ENCODE data around the gene AVPR1B.
"Not testable (repeated sequence)": the region's sequence is repeated elsewhere in the genome, so short reads cannot be mapped to it uniquely, and the experiment has no call there.

AVPR1B gene

DNA sequence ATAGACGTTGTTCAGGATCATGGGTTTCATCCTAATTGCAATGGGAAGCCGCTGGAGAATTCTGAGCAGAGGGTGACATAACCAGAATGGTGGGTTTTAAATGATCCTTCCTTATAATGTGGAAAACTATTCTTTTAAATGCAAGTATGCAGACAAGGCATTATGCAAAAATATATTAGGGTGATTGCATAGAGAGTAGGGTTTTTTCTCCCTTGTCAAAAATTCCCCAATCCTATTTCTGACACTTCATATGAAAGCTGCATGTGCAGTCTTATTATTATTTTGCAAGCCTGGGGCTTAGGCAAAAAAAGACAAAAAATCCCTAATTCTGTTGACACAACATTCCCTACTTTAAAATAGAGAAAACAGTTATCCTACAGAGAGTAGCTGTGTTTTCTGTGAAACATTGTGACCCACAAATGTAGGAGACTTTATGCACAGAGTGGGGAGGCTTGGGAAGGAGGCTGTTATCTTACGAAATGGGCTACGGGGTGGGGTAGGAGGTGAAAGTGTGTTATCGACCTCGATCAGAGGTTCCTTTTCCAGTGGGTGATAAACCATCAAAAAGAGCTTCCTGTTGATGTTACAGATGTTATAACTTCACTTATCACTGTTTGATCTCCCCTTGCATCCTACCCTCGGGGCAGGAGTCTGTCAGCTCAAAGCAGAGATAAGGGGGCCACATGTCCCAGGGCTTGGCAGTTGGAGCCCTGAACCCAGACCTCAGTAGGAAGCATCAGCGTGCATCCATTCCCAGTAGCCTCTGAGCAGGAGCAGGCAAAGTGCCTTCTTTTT is 37.0 kb downstream of the AVPR1B start:
- no peak for DNase-seq

DNA sequence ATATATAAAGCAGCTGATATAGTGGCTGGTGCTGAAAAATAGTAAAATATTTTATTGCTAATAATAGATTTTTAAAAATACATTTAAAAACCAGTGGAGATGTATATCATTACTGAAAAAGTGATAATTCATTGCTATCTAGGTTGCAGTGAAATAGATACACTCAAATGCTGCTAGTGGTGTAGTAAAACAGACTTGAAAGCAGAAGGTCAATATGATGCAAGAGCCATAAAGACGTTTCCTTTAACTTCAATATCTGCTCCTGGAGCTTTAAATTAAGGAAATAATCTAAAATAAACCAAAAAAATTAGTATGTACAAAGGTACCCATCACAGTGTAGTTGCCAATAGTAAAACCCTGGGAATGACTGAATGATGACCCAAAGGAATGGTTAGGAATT is 38.1 kb downstream of the AVPR1B start:
- no peak for DNase-seq

DNA sequence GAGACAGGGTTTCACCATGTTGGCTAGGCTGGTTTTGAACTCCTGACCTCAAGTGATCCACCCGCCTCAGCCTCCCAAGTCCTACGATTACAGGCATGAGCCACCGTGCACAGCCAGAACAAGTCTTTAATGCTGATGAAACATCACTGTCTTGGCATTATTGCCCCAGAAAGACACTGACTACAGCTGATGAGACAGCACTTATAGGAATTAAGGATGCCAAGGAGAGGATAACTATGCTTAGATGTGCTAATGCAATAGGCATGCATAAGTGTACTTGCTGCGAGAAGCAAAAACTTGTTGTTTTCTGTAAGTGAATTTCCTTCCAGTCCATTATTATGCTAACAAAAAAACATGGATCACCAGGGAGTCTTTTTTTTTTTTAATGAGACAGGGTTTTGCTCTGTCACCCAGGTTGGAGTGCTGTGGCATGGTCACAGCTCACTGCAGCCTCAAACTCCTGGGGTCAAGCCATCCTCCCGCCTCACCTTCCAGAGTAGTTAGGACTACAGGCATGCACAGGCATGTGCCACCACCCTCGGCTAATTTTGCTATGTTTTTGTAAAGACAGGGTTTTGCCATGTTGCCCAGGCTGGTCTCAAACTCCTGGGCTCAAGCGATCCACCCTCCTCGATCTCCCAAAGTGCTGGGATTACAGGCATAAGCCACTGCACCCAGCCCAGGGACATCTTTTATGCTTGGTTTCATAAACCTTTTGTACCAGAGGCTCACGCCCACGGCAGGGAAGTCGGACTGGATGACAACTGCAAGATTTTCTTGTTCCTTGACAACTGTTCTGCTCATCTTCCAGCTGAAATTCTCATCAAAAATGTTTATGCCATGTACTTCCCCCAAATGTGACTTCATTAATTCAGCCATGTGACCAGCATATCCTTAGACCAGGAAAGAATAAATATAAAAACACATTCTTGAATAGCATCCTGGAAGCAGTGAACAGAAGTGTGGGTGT is 41.1 kb downstream of the AVPR1B start:
- no peak for DNase-seq

DNA sequence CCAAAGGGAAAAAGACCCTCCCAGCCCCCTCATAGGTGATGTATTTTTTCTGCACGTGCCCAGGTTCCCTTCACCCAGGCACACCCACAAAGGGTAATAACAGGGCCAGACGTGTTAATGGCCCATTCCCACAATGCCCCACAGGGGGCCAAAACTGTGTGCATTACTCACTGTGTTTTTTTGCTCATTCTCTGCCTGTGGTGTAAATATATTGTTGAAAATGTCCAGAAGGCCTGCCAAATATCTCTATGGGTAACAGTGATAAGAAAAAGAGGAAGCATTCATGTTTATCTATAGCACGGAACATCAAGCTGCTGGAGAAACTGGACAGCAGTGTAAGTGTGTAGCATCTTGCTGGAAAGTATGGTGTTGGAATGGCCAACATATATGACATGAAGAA is 42.3 kb downstream of the AVPR1B start:
- DNase-seq: no peak

DNA sequence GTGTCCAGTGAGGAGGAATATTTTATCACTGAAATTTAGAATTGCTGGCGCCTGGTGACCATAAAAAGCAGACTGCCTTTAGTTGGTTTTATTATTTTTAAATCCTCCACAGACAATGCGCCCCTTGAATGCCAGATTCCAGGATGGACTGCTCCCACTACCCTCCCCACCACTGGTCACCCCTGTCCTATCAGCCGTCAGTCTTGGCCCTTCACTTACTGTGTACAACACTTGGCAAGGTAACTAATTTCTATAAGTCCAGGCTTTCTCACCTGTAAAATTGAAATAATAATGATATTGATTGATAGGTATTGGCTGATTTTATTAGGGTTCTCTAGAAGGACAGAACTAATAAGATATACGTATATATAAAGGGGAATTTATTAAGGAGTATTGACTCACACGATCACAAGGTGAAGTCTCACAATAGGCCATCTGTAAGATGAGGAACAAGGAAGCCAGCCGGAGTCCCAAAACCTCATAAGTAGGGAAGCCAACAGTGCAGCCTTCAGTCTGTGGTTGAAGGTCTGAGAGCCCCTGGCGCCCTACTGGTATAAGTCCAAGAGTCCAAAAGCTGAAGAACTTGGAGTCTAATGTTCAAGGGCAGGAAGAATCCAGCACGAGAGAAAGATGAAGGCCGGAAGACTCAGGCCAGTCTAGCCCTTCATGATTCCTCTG is 46.4 kb downstream of the AVPR1B start:
- DNase-seq: no peak

DNA sequence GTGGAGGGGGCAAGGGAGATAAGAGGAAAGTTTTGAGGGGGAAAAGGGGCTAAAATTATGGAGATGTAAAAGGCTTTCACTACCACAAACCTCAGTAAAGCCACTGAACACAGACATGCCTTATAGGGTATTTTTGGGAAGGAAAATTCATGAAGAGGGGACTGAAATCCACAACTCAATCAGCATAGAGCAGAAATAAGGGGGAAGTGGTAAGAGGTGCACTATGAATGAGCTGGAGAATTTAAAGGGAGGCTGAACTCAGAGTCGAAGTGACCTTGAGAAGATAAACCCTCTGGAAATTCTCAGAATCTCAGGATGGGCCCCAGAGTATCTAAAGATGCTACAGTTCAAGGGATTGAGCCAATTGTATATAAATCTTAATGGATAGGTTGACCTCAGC is 48.9 kb downstream of the AVPR1B start:
- no peak for DNase-seq

DNA sequence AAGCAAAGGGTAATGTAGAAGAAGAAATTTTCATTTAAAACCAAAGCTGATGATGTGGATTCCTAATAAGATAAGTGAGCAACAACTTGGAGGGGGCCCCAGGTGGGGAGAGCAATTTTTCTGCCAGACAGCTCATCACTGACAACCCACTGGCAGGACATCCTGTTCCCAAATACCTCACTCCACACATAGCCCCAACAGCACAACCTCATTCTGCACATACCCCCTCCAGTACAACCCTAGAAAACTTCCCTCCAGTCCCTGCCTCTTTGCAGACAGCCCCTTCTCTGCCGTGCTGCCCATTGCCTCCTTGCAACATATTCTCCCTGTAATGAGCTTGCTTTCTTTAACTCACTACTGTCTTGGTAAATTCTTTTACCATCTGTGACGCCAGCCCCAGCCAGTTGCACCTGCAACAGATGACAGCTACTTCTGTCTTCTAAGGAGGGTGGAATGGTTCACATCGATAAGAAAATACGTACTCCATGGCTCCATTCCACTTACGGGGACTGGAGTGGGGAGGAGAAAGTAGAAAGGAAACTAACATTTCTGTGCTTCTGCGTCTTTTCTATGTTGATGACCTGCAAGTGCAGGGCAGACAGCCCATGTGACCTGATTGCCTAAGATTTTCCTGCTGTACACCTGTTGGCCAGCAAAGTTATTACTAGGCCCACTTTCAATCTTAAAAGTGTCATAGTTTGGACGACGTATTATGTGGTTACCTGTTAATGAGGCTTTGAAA is 49.5 kb downstream of the AVPR1B start:
- DNase-seq: no peak

DNA sequence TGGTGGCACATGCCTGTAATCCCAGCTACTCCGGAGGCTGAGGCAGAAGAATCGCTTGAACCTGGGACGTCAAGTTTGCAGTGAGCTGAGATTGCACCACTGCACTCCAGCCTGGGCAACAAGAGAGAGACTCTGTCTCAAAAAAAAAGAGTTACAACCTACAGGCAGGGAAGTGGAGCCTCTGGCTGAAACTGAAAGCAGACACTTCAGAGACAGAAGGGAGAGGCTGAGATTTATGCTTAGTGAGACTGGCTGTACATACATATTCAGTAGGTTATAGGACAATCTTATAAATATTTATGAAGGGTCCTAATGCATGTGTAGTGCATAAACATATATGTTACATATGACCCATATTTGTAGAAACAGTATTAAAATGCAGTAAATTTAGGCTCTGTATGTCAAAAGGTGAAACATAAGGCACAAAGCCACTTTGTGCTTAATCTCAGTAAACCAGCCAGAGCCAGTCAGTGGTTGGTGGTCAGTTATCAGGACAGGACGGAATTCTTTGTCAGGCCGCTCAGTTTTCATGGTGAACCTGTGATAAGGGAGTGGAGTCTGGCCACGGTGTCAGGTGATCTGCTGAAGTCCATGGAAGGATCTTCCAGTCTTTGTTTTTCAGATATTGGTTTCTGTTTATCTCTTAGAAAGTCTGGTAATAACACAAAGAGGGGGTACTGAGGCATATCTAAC is 50.6 kb downstream of the AVPR1B start:
- DNase-seq: no peak

DNA sequence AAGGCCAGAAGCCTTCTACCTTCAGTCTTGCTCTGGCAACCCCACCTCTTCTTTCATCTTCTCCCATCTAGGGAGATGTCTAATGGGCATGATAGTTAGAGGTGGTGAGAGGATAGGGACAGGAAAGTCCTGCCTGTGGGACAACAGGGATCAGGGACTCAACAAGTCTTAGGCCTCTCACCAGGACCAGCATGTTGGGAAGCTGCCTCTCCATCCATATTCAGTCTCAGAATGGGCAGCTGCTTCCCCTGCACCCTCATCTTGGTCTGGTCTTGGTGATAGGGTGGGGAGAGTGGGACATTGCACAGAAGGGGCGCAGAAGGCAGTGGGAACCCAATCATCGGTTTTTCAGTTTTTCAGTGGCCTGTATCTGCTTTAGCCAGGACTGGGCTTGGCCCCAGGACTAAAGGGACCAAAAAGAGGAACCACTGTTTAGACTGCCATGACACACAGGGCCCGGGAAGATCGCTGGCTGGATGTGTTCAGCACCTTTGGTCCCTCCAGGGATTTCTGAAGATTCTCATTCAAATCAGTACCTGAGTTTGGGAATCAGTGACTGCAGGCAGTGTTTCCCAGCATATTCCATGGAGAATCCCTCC is 51.5 kb downstream of the AVPR1B start:
- no peak for DNase-seq

DNA sequence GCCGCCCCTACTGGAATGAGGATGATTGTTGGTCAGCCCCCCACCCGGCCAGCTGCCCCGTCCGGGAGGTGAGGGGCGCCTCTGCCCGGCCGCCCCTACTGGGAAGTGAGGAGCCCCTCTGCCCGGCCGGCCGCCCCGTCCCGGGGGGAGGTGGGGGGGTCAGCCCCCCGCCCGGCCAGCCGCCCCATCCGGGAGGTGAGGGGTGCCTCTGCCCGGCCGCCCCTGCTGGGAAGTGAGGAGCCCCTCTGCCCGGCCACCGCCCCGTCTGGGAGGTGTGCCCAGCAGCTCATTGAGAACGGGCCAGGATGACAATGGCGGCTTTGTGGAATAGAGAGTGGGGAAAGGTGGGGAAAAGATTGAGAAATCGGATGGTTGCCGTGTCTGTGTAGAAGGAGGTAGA is 52.7 kb downstream of the AVPR1B start:
- not testable (repeated sequence) for DNase-seq

DNA sequence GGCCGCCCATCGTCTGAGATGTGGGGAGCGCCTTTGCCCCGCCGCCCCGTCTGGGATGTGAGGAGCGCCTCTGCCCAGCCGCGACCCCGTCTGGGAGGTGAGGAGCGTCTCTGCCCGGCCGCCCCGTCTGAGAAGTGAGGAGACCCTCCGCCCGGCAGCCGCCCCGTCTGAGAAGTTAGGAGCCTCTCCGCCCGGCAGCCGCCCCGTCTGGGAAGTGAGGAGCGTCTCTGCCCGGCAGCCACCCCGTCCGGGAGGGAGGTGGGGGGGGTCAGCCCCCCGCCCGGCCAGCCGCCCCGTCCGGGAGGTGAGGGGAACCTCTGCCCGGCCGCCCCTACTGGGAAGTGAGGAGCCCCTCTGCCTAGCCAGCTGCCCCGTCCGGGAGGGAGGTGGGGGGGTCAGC is 53.2 kb downstream of the AVPR1B start:
- DNase-seq: not testable (repeated sequence)

DNA sequence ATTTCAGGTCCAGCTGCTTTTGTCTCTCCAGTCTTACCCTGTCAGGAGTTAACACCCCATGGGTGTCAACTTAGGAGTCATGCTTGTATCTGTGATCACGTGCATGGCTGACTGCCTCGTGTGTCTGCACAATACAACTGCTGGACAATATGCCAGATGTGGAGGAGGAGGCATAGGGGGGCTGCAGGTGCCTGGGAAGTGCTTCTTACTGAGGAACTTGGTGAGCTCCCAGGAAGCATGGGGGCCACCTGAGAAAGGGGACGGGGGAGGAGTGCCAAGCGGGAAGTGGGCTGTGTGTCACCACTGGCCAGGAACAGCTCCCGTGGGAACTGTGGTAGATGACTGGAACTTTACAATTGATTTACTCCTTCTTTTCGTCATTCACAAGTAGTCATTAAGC is 54.7 kb downstream of the AVPR1B start:
- no peak for DNase-seq

DNA sequence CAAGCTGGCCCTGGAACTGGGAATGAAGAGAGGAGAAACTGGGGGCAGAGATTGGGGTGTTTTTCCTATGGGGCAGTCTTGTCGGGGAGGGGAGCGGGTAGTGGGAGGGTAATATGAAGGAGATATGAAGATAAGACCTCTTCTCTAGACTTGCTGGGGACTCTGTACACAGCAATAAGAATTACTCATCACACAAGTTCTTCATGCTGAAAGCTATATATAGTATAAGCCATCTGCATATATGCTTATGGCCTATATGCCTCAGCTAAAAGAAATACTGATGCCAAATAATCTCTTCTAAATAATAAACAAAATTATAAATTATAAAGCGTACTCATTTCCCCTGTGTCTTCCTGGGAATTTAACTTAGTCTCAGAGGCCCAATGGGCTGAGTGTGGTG is 56.3 kb downstream of the AVPR1B start:
- DNase-seq: no peak

Data from femur (tissue), 1 donor.